ENCODE results near the gene SWT1. TPM values are rescaled to one million over a fixed set of nuclear protein-coding genes. Genes with fewer than 3 reads are reported as not detected.
A peak's percentile ranks its signal among the peaks of the same experiment; 100 is the strongest.

SWT1 gene
- total and polyA plus RNA-seq, 2 experiments from 2014 or later, result 1.6 to 2.8 TPM

DNA sequence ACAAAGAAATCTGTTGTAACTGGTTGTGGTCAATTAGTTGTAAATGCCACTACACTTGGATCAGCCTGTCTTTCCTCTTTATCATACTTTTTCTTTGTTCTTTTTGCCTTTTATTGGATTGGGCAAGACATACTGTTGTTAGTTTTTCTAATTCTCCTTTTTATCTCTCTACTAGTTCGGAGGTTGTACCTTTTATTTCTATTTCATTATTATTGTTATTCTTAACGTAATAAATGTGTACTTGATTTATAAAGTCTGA is 100.9 kb downstream of the SWT1 start:
- TF ChIP-seq EZH2 (IDR thresholded peaks at IDR 0.05; ENCODE audit: insufficient read depth, poor library complexity, severe bottlenecking) (no peak), EZH2phosphoT487 (IDR thresholded peaks at IDR 0.05; ENCODE audit: insufficient read depth, low read depth) (no peak)
- DNase-seq, result peak; percentile 66
- WGBS, 2 experiments (ENCODE audit: low coverage in 1 of 2, low lambda C conversion rate in 2 of 2, missing lambda C conversion rate in 2 of 2), result 88 to 93% methylated on average over 2 of the region's 2 CpGs

DNA sequence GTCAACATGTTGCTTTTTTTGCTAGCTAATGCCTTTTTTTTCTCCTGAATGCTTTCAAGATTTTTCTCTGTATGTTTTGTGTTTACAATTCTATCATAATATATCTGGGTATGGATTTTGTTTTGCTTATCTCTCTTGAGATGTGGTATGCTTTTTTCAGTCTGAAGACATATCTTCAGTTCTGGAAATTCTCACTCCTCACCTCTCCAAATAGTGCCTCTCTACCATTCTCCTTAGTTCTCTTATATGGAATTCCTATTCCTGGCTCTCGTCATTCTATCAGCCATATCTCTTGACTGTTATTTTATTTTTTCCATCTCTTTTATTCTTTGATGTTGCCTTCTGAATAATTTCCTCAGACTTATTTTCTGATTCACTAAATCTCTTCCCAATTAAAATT is 101.7 kb downstream of the SWT1 start:
- Histone ChIP-seq H3K27me3 (replicated peaks; ENCODE audit: insufficient read depth) (no peaks in the 10 kb centered on the region), H3K9me2 (ENCODE audit: insufficient read depth) (no peaks in the 10 kb centered on the region), H4K20me1 (ENCODE audit: insufficient read depth) (no peaks in the 10 kb centered on the region), H2AFZ (no peak overlapping the region), H3F3A (ENCODE audit: insufficient read depth) (no peaks in the 10 kb centered on the region), H3K4me3 (no peak overlapping the region), H3K9me3 (ENCODE audit: low read depth) (no peaks in the 10 kb centered on the region), H3K4me2 (ENCODE audit: unreplicated experiment) (no peak overlapping the region), H3K36me3 (ENCODE audit: low read depth) (no peaks in the 10 kb centered on the region), H3K4me1 (ENCODE audit: insufficient read depth) (peaks cover 10% of the 10 kb centered on the region; the same call in 1 of the 2 replicates), H3K9ac (no peak overlapping the region), H3K27ac (no peak overlapping the region), H3K79me2 (ENCODE audit: insufficient read depth) (no peaks in the 10 kb centered on the region)
- no peak for DNase-seq
- in situ Hi-C loops (cut with MboI), result no loop called here
- 79 to 87% methylated on average over 1 of the region's 1 CpG for WGBS, 2 experiments (ENCODE audit: low coverage in 1 of 2, low lambda C conversion rate in 2 of 2, missing lambda C conversion rate in 2 of 2)
- no peak for TF ChIP-seq EZH2phosphoT487 (IDR thresholded peaks at IDR 0.05; ENCODE audit: insufficient read depth, low read depth)
- no peak for TF ChIP-seq EZH2 (IDR thresholded peaks at IDR 0.05; ENCODE audit: insufficient read depth, poor library complexity, severe bottlenecking)

More for the DNA sequence above, 100.9 kb downstream of the SWT1 start:
- no peak overlapping the region for H3K4me2 ChIP-seq (ENCODE audit: unreplicated experiment)
- H4K20me1 ChIP-seq (ENCODE audit: insufficient read depth), result no peaks in the 10 kb centered on the region
- peaks cover 10% of the 10 kb centered on the region; the same call in 1 of the 2 replicates for H3K4me1 ChIP-seq (ENCODE audit: insufficient read depth)
- in situ Hi-C loops (cut with MboI), result no loop called here
- H3K27me3 ChIP-seq (replicated peaks; ENCODE audit: insufficient read depth), result no peaks in the 10 kb centered on the region
- H3K27ac ChIP-seq, result no peak overlapping the region
- H3K4me3 ChIP-seq, result no peak overlapping the region
- no peak overlapping the region for H3K9ac ChIP-seq
- no peaks in the 10 kb centered on the region for H3K9me2 ChIP-seq (ENCODE audit: insufficient read depth)
- H3K36me3 ChIP-seq (ENCODE audit: low read depth), result no peaks in the 10 kb centered on the region
- no peak overlapping the region for H2AFZ ChIP-seq
- no peaks in the 10 kb centered on the region for H3K9me3 ChIP-seq (ENCODE audit: low read depth)
- no peaks in the 10 kb centered on the region for H3K79me2 ChIP-seq (ENCODE audit: insufficient read depth)
- H3F3A ChIP-seq (ENCODE audit: insufficient read depth), result no peaks in the 10 kb centered on the region

DNA sequence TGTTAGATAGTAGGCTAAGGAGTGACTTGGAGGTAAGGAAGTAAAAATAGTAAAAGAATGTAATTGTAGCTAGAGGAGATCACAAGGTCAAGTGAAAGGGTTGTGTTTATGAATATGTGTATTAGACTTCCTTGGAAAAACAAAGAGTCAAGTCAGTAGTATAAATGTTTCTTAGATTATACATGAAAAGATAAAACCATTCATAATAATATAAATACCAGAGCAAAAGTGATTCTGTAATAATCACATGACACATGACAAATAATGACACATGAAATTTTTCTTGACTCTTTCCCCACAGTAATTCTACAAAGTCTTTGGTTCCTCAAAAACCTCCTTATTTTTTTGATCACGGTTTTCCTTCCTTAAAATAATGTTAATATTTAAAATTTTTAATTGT is 103.6 kb downstream of the SWT1 start:
- H3K4me1 ChIP-seq (ENCODE audit: insufficient read depth), result peaks cover 10% of the 10 kb centered on the region; the same call in 1 of the 2 replicates
- TF ChIP-seq EZH2 (IDR thresholded peaks at IDR 0.05; ENCODE audit: insufficient read depth, poor library complexity, severe bottlenecking) (no peak), EZH2phosphoT487 (IDR thresholded peaks at IDR 0.05; ENCODE audit: insufficient read depth, low read depth) (no peak)
- no peak overlapping the region for H2AFZ ChIP-seq
- no peak overlapping the region for H3K27ac ChIP-seq
- H4K20me1 ChIP-seq (ENCODE audit: insufficient read depth), result no peaks in the 10 kb centered on the region
- H3K4me3 ChIP-seq, result no peak overlapping the region
- no peaks in the 10 kb centered on the region for H3K9me2 ChIP-seq (ENCODE audit: insufficient read depth)
- H3K79me2 ChIP-seq (ENCODE audit: insufficient read depth), result no peaks in the 10 kb centered on the region
- H3K9ac ChIP-seq, result no peak overlapping the region
- DNase-seq, result no peak
- H3K4me2 ChIP-seq (ENCODE audit: unreplicated experiment), result no peak overlapping the region
- H3K36me3 ChIP-seq (ENCODE audit: low read depth), result no peaks in the 10 kb centered on the region
- no peaks in the 10 kb centered on the region for H3F3A ChIP-seq (ENCODE audit: insufficient read depth)
- H3K27me3 ChIP-seq (replicated peaks; ENCODE audit: insufficient read depth), result no peaks in the 10 kb centered on the region
- in situ Hi-C loops (cut with MboI), result no loop called here
- WGBS, 2 experiments (ENCODE audit: low coverage in 1 of 2, low lambda C conversion rate in 2 of 2, missing lambda C conversion rate in 2 of 2), result 9 to 21% methylated on average over 1 of the region's 1 CpG
- H3K9me3 ChIP-seq (ENCODE audit: low read depth), result no peaks in the 10 kb centered on the region

DNA sequence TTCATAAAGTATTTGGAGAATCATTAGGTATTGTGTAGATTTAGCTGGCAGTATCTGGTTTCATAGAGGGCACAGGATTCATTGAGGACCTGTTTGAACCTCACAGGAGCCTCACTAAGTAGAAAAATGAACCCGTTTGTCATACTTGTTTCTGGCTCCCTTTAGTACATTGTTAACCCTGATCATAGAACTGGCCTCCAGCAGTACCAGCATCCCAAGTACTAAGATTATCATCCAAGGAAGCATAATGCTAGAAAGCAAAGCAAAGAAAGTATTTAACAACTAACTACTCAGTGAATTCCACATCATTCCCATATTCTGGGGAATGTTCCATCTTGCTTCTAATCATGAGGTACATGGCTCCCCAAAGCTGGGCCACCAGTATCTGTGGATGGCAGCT is 105.2 kb downstream of the SWT1 start:
- in situ Hi-C loops (cut with MboI), result no loop called here
- Histone ChIP-seq H3K4me1 (ENCODE audit: insufficient read depth) (peaks cover 10% of the 10 kb centered on the region; the same call in 1 of the 2 replicates), H3K9ac (no peak overlapping the region), H3K9me3 (ENCODE audit: low read depth) (no peaks in the 10 kb centered on the region), H3F3A (ENCODE audit: insufficient read depth) (no peaks in the 10 kb centered on the region), H4K20me1 (ENCODE audit: insufficient read depth) (no peaks in the 10 kb centered on the region), H3K4me2 (ENCODE audit: unreplicated experiment) (no peak overlapping the region), H3K27me3 (replicated peaks; ENCODE audit: insufficient read depth) (no peaks in the 10 kb centered on the region), H3K79me2 (ENCODE audit: insufficient read depth) (no peaks in the 10 kb centered on the region), H3K36me3 (ENCODE audit: low read depth) (no peaks in the 10 kb centered on the region), H2AFZ (no peak overlapping the region), H3K9me2 (ENCODE audit: insufficient read depth) (no peaks in the 10 kb centered on the region), H3K4me3 (no peak overlapping the region), H3K27ac (no peak overlapping the region)
- 88 to 96% methylated on average over 1 of the region's 1 CpG for WGBS, 2 experiments (ENCODE audit: low coverage in 1 of 2, low lambda C conversion rate in 2 of 2, missing lambda C conversion rate in 2 of 2)
- no peak for DNase-seq
- no peak for TF ChIP-seq EZH2phosphoT487 (IDR thresholded peaks at IDR 0.05; ENCODE audit: insufficient read depth, low read depth)
- TF ChIP-seq EZH2 (IDR thresholded peaks at IDR 0.05; ENCODE audit: insufficient read depth, poor library complexity, severe bottlenecking), result no peak

DNA sequence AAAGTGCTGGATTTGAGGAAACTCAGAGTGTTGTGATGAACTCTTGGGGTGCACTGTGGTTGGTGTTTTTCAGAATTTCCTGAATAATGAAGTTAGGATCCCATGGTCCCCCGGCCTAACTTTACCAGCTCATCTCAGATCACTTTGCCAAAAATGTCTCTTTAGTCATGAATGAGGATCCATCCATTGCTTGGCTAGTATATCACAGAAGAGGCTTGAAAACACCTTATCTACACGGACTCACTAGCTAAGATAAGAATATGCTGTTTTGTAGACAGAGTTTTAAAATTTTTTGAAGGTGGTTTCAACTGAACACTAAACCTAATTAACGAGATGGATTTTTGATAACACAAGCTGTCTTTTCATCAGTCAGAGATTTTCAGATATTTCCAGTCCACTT is 106.3 kb downstream of the SWT1 start:
- in situ Hi-C loops (cut with MboI), result no loop called here
- Histone ChIP-seq H3K27ac (no peak overlapping the region), H4K20me1 (ENCODE audit: insufficient read depth) (no peaks in the 10 kb centered on the region), H3K4me3 (no peak overlapping the region), H3K79me2 (ENCODE audit: insufficient read depth) (no peaks in the 10 kb centered on the region), H3K4me1 (ENCODE audit: insufficient read depth) (peaks cover 5% of the 10 kb centered on the region; the same call in 1 of the 2 replicates), H3K4me2 (ENCODE audit: unreplicated experiment) (no peak overlapping the region), H3F3A (ENCODE audit: insufficient read depth) (no peaks in the 10 kb centered on the region), H3K27me3 (replicated peaks; ENCODE audit: insufficient read depth) (no peaks in the 10 kb centered on the region), H3K9me3 (ENCODE audit: low read depth) (no peaks in the 10 kb centered on the region), H3K36me3 (ENCODE audit: low read depth) (no peaks in the 10 kb centered on the region), H3K9me2 (ENCODE audit: insufficient read depth) (no peaks in the 10 kb centered on the region), H2AFZ (no peak overlapping the region), H3K9ac (no peak overlapping the region)
- 86 to 88% methylated on average over 3 of the region's 3 CpGs for WGBS, 2 experiments (ENCODE audit: low coverage in 1 of 2, low lambda C conversion rate in 2 of 2, missing lambda C conversion rate in 2 of 2)
- no peak for TF ChIP-seq EZH2phosphoT487 (IDR thresholded peaks at IDR 0.05; ENCODE audit: insufficient read depth, low read depth)
- TF ChIP-seq EZH2 (IDR thresholded peaks at IDR 0.05; ENCODE audit: insufficient read depth, poor library complexity, severe bottlenecking), result no peak
- no peak for DNase-seq

All from GM23248 (cell line).